EL (cell line): Measurements from ENCODE around the gene ZC3H7B.
"Not testable (repeated sequence)": the region's sequence is repeated elsewhere in the genome, so short reads cannot be mapped to it uniquely, and the experiment has no call there.

Experiments used
- DNase-seq: peaks from one replicate; pipeline ENCODE4 v3.0.0-alpha.2; 2016

ZC3H7B gene

DNA sequence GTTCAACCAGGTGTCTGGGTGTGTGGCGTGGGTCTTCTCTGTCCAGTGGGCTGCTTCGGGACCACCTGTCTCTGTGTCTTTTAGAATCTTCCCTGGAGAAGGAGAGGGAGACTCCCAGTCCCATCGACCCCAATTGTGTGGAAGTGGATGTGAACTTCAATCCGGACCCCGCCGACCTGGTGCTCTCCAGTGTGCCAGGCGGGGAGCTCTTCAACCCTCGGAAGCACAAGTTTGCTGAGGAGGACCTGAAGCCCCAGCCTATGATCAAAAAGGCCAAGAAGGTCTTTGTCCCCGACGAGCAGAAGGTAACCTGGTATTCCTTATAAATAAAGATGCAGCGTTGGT is 92.7 kb downstream of the ZC3H7B start:
- no peak for DNase-seq

DNA sequence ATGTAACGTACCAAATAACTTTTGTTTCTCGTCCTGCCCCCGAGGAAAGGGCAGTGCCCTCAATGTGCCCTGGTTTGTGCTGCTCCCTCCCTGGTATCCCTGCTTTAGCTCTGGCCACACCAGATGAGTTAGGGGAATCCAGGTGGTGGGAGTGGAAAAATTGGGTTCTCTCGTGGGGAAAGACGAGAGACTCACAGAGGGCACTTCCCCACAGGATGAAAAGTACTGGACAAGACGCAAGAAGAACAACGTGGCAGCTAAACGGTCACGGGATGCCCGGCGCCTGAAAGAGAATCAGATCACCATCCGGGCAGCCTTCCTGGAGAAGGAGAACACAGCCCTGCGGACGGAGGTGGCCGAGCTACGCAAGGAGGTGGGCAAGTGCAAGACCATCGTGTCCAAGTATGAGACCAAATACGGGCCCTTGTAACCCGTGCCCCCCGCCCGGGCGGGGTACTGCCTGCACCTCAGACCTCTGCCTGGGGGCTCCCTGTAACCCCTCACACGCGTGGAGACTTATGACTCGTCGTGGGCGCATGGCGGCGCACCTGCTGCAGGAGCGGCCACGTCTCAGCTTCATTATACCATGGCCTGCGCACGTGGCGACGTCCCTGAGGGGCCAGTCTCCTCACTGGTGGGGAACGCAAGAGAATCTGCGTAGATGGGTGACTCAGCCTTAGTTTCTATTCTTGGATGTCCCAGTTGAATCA is 94.4 kb downstream of the ZC3H7B start:
- no peak for DNase-seq

DNA sequence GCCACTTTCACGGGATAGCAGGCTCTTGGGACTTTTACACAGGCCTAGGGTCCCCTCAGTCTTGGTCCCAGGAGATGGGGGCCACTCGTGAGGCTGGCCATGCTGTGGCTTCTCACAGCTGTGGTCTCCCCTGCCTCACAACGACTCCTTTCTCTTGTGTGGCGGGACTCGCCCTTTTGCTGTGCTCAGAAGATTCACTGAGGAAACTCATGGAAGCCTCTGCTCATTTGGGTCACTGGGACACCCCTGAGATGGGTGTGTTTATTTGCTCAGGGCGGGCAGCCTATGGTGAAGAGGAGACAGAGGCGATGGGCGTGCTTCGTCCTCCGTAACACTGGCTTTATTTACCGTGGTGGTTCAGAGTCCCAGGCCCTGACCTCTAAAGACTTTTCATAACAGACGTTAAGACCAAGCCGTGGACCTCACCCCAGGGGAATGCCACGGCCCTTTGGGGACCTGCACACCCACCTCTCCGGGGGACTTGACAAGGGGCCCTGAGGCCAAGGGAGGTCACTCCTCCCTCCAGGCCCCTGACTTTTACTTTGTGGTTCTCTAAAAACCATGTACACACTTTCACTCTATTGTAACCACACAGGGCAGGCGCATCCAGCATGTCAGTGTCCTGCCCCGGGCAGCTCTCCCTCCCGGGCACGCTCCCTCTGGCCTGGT is 96.0 kb downstream of the ZC3H7B start:
- no peak for DNase-seq

DNA sequence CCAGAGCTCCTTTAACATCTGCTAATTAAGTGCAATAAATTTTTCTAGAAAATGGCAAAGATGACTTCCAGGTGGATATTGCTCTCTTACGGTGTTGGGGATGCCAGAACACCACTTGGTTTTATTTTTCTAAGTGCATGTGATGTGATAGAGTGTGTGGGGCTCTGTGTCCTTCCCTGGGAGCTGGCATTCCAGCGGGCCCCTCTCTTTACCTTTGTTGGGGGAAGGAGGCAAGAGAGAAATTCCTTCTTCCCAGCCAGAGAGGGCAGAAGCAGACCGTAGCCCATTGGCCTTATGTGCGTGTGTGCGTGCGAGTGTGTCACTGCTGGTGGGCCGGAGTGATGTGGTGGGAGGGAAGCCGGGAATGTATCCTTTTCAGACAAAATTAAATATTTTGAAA is 97.6 kb downstream of the ZC3H7B start:
- DNase-seq, result no peak

DNA sequence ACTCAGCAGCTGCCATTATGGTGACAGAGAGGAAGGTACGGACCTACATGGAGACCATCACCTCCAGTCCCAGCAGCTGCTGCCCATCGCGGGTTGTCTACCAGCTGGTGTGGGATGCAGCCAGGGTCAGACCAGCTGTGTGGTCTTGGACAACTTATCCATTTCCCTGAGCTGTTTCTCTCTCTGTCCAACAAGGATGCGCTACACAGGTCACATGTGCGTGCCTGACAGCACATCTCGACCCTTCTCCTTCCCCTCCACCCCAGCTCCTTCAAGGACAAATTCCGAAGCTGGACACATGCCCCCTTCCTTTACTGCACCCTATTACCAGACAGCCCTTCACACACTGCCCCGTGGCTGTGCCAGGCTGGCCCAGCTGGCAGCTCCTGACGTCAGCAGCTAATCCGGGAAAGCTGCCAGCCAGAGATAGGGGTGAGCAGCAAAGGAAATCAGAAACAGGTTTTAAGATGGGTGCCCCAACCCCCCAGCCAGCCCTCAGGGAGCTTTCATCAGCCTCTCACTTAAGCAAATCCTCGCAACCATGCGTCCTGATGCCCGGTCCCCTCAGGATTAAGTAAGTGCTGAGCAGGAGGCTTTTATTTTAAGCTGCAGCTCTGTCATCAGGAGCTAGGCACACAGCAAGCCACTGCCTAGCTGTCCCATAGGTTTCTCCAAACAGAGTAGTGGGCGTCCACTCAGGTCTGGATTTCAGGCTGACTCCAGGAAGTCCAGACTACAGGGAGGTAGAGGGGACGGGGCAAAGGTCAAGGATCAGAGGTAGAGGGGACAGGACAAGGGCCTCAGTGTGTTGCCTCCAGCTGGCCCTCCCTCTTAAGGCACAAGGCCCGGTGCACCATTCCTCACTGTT is 100.7 kb downstream of the ZC3H7B start:
- DNase-seq, result peak; percentile 82

DNA sequence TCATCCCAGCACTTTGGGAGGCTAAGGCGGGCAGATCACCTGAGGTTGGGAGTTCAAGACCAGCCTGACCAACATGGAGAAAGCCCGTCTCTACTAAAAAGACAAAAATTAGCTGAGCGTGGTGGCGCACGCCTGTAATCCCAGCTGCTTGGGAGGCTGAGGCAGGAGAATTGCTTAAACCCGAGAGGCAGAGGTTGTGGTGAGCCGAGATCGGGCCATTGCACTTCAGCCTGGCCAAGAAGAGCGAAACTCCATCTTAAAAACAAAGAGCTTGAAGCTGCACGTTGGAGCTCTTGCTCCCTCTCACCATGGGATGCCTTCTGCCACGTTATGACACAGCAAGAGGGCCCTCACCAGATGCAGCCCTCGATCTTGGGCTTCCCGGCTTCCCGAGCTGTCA is 101.5 kb downstream of the ZC3H7B start:
- DNase-seq, result not testable (repeated sequence)

DNA sequence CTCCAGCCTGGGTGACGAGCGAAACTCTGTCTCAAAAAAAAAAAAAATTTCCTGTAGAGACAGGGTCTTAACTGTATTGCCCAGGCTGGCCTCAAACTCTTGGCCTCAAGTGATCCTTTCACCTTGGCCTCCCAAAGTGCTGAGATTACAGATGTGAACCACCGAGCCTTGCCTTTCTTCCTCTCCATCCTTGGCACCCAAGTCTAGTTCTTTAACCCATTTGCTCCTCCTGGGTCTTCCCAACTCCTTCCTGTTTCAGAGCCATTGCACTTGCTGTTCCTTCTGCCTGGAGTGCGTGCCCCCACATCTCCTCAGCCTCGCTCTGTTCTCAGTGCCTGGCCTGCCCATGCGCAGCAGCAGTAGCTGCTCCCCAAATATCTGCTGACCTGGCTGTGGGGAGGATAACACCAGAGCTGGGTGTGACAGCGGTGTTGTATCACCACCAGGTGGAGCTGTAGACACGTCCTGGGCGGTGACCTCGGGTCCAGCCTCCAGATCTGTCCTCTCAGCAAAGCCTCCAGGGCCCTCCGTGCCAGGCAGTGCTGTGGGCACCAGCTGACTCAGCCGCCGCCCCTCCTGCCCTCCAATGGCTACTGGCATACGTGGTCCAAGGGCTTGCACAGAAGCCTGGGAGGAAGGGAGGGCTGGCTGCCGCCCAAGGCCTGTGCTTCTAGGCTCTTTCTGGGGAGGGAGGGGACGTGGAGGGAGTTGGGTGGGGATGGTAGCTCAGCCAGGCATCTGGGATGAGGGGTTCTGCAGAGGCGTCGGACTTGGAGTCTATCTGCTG is 102.4 kb downstream of the ZC3H7B start:
- DNase-seq, result peak; percentile 91

DNA sequence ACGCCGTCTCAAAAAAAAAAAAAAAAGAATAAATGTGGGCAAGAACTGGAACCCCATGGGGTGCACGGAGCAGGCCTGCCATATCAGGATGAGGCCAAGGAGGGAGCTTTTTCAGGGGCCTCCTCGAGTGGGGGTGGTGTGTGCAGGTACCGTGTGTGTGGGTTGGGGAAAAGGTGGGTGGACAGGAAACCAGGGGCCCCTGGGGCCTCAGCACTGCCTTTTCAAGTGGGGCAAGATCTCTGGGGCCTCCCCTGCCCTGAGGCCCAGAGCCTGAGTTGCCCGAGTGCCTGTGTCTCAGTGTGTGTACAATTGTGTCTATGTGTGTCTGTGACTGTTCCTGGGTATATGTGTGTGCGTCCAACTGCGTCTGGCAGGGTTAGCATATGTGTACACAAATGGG is 104.3 kb downstream of the ZC3H7B start:
- DNase-seq, result no peak

DNA sequence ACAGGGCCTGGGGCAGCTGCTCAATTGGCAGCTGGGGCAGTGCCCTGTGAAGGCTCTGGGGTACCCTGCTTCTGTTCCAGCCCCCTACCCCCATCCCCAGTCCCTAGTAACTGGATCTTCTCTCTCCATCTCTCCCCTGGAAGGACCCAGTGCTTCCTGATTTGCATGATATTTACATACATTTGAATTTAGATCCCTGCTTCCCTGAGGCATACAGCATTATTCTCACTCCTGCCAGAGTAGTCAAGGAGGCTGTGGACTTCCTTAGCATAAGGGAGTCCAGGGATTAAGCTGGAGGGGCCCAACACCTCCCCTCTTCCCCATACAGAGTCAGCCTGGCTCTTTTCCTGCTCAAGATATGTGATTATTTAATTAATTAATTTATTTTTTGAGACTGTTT is 105.1 kb downstream of the ZC3H7B start:
- no peak for DNase-seq

DNA sequence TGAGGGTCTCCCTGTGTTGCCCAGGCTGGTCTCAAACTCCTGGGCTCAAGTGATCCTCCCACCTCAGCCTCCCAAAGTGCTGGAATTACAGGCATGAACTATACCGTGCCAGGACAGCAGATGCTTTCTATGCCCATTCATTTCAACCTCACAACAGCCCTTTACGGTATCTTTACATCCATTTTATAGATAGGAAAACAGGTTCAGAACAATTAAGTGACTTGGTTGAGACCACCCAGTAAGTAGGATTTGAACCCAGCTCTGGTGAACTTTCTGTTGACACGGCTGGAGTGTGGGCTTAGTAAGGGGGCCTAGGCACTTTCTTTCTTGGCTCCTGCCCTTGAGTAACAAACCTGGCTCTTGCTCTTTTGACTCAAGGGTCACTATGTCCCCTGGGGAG is 106.1 kb downstream of the ZC3H7B start:
- DNase-seq, result no peak

DNA sequence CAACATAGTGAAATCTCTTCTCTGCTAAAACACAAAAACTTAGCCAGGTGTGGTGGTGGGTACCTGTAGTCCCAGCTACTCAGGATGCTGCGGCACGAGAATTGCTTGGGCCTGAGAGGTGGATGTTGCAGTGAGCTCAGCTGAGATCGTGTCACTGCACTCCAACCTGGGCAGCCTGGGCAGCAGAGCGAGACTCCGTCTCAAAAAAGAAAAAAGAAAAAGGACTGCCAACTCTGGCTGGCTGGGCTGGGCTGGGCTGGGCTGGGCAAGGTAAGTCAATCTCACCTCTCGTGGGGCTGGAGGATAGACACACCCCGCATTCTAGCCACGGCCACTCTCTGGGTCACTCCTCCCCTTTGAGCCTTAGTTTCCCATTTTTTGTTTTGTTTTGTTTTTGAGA is 107.3 kb downstream of the ZC3H7B start:
- no peak for DNase-seq
